Caco-2 (cell line): ENCODE results near the gene NOS3. TPM values are rescaled to one million over a fixed set of nuclear protein-coding genes. Genes with fewer than 3 reads are reported as not detected.

Experiments used
- BruUV-seq: library from RNA; stranded (reverse); fragments of 400-500 nt; replicated peaks from 2 replicates; lab custom pipeline; 2021; lab: Mats Ljungman, UMichigan
- CTCF ChIA-PET: fragments of 300-600 bp; sonication (Branson Sonifier 250); formaldehyde crosslinking; loops from one replicate; lab custom pipeline; 2022; ENCODE audit warnings: antibody characterized with exemption; lab: Charles Lee
- POLR2A ChIA-PET: fragments of 300-600 bp; sonication (Branson Sonifier 250); formaldehyde crosslinking; loops from one replicate; lab custom pipeline; 2022; ENCODE audit warnings: antibody characterized with exemption; lab: Charles Lee
- DNase-seq, 2 experiments: peaks; one replicate each; pipeline versions ENCODE4 v3.0.0 to v3.0.0-alpha.2; 2020 to 2022
- H3K27me3 ChIP-seq: replicated peaks from 2 replicates; pipeline ENCODE4 v1.6.0; 2011; ENCODE audit warnings: low read length; ENCODE audit not compliant: control insufficient read depth, insufficient read depth
- H3K36me3 ChIP-seq: 2 replicates; pipeline ENCODE4 v1.5.1; 2011; ENCODE audit warnings: low read length; ENCODE audit not compliant: control insufficient read depth, insufficient read depth
- H3K4me1 ChIP-seq: fragments of 250-450 bp; sonication (Bioruptor Pico); 2 replicates; pipeline ENCODE4 v1.5.1; 2020; ENCODE audit warnings: mild to moderate bottlenecking
- H3K4me3 ChIP-seq: 2 replicates; pipeline ENCODE4 v1.5.1; 2011; ENCODE audit warnings: low read depth, mild to moderate bottlenecking, control low read depth, low read length
- H3K9me3 ChIP-seq: fragments of 250-450 bp; sonication (Bioruptor Pico); 2 replicates; pipeline ENCODE4 v1.5.1; 2020; ENCODE audit warnings: mild to moderate bottlenecking, moderate library complexity
- H3K27ac Mint-ChIP-seq: one replicate; pipeline ENCODE4 v1.8.0; 2022; ENCODE audit warnings: mixed read lengths; ENCODE audit not compliant: unreplicated experiment
- H3K27me3 Mint-ChIP-seq: one replicate; pipeline ENCODE4 v1.8.0; 2022; ENCODE audit warnings: mixed read lengths; ENCODE audit not compliant: insufficient read depth, unreplicated experiment
- H3K36me3 Mint-ChIP-seq: one replicate; pipeline ENCODE4 v1.8.0; 2022; ENCODE audit warnings: mild to moderate bottlenecking, mixed read lengths; ENCODE audit not compliant: insufficient read depth, unreplicated experiment
- H3K4me1 Mint-ChIP-seq: one replicate; pipeline ENCODE4 v1.8.0; 2022; ENCODE audit warnings: low read depth, mixed read lengths; ENCODE audit not compliant: unreplicated experiment
- H3K4me3 Mint-ChIP-seq: one replicate; pipeline ENCODE4 v1.8.0; 2022; ENCODE audit warnings: mild to moderate bottlenecking, moderate library complexity, mixed read lengths; ENCODE audit not compliant: unreplicated experiment
- H3K9me3 Mint-ChIP-seq: one replicate; pipeline ENCODE4 v1.8.0; 2022; ENCODE audit warnings: mixed read lengths; ENCODE audit not compliant: unreplicated experiment
- intact Hi-C: fragments of 100-400 bp; cut with micrococcal nuclease; formaldehyde crosslinking; loops from one replicate; pipeline ENCODE4 v1.10.0; 2022; ENCODE audit not compliant: unreplicated experiment
- total RNA-seq: library from RNA; stranded (reverse); gene quantifications from 2 replicates; pipeline ENCODE4 v1.2.3, GENCODE V29; 2022
- TF ChIP-seq, protein P1 (sequence below), 2 experiments: fragments of 200-600 bp in 1 of 2; IDR thresholded peaks; 1 replicate in 1 of 2; 2 replicates in 1 of 2; pipeline versions ENCODE4 v1.5.1 to v1.8.0; 2011 to 2022; ENCODE audit warnings: antibody characterized with exemption in 1 of 2, control low read depth in 1 of 2, inconsistent platforms in 1 of 2, low read depth in 1 of 2, low read length in 1 of 2, mild to moderate bottlenecking in 1 of 2, moderate library complexity in 1 of 2; ENCODE audit not compliant: insufficient read depth in 1 of 2, severe bottlenecking in 1 of 2, unreplicated experiment in 1 of 2

The NOS3 gene
- total RNA-seq, 1 experiment from 2014 or later: 1.1 TPM

DNA sequence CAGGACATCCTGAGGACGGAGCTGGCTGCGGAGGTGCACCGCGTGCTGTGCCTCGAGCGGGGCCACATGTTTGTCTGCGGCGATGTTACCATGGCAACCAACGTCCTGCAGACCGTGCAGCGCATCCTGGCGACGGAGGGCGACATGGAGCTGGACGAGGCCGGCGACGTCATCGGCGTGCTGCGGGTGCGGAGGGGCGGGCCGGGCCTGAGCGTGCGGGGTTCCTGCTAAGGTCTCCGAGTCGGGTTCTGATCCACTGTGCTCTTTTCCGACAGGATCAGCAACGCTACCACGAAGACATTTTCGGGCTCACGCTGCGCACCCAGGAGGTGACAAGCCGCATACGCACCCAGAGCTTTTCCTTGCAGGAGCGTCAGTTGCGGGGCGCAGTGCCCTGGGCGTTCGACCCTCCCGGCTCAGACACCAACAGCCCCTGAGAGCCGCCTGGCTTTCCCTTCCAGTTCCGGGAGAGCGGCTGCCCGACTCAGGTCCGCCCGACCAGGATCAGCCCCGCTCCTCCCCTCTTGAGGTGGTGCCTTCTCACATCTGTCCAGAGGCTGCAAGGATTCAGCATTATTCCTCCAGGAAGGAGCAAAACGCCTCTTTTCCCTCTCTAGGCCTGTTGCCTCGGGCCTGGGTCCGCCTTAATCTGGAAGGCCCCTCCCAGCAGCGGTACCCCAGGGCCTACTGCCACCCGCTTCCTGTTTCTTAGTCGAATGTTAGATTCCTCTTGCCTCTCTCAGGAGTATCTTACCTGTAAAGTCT is 23.1 kb downstream of the NOS3 start:
- H3K4me3 Mint-ChIP-seq: peak overlapping the region; percentile 61
- POLR2A ChIA-PET: no interaction called here
- intact Hi-C loops: loop anchor here (1.0 to 5.0 kb wide), 2 partner anchors 14 to 98 kb away; partner anchors contain the start of gene ABCB8

DNA sequence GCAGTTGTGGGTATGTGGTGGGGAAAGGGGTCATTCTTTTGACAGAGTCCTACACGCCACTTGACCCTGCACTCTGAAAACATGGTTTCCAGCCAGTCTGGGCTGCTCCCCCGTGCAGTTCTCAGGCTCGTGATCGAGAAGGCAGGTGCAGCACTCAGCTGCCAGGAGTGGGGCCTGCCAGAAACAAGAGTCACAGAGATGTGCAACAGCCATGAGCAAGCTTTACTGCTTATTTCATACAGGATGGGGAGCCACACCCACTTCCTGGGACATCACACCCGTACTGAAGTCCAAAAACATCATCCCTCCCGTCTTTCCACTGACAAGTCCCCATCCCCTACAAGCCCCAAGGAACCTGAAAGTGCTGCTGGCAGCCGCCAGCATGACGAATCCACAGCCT is 24.1 kb downstream of the NOS3 start:
- TF ChIP-seq, protein P1, sequence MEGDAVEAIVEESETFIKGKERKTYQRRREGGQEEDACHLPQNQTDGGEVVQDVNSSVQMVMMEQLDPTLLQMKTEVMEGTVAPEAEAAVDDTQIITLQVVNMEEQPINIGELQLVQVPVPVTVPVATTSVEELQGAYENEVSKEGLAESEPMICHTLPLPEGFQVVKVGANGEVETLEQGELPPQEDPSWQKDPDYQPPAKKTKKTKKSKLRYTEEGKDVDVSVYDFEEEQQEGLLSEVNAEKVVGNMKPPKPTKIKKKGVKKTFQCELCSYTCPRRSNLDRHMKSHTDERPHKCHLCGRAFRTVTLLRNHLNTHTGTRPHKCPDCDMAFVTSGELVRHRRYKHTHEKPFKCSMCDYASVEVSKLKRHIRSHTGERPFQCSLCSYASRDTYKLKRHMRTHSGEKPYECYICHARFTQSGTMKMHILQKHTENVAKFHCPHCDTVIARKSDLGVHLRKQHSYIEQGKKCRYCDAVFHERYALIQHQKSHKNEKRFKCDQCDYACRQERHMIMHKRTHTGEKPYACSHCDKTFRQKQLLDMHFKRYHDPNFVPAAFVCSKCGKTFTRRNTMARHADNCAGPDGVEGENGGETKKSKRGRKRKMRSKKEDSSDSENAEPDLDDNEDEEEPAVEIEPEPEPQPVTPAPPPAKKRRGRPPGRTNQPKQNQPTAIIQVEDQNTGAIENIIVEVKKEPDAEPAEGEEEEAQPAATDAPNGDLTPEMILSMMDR (IDR thresholded peaks at IDR 0.05; ENCODE audit: insufficient read depth in 1 of 2, low read depth in 1 of 2, low read length in 1 of 2, severe bottlenecking in 1 of 2, unreplicated experiment in 1 of 2): no peak
- H3K36me3 Mint-ChIP-seq: no peaks in the 10 kb centered on the region
- H3K36me3 ChIP-seq: no peaks in the 10 kb centered on the region
- POLR2A ChIA-PET: no interaction called here
- peaks cover 4% of the 10 kb centered on the region for H3K27me3 Mint-ChIP-seq
- H3K4me3 Mint-ChIP-seq: no peak overlapping the region
- H3K9me3 ChIP-seq: no peaks in the 10 kb centered on the region
- CTCF ChIA-PET: interaction anchor here (0.6 to 1.0 kb wide), 3 partner anchors 48 to 52 kb away, joined by 5 to 6 read pairs (median 5); no protein-coding TSS in a partner anchor
- intact Hi-C loops: loop anchor here (5.0 kb wide), 1 partner anchor 97 kb away; no protein-coding TSS in a partner anchor
- H3K4me3 ChIP-seq: no peak overlapping the region
- no peak overlapping the region for H3K27ac Mint-ChIP-seq
- peaks cover 10% of the 10 kb centered on the region for H3K4me1 Mint-ChIP-seq
- H3K27me3 ChIP-seq: no peaks in the 10 kb centered on the region
- no TSS peak for BruUV-seq
- peaks cover 38% of the 10 kb centered on the region for H3K4me1 ChIP-seq
- no peaks in the 10 kb centered on the region for H3K9me3 Mint-ChIP-seq
- no peak for DNase-seq

More for the DNA sequence above, 23.1 kb downstream of the NOS3 start:
- H3K27me3 Mint-ChIP-seq: no peaks in the 10 kb centered on the region
- Histone ChIP-seq H3K4me1 (peaks cover 31% of the 10 kb centered on the region), H3K4me3 (no peak overlapping the region), H3K36me3 (no peaks in the 10 kb centered on the region), H3K9me3 (no peaks in the 10 kb centered on the region), H3K27me3 (no peaks in the 10 kb centered on the region)
- peak overlapping the region; percentile 66 for H3K27ac Mint-ChIP-seq
- no TSS peak for BruUV-seq
- CTCF ChIA-PET: interaction anchor here (1.0 kb wide), 1 partner anchor 49 kb away, joined by 6 read pairs; no protein-coding TSS in a partner anchor
- peak in 1 of 2 experiments; percentile 64 for DNase-seq
- peaks cover 10% of the 10 kb centered on the region for H3K4me1 Mint-ChIP-seq
- H3K9me3 Mint-ChIP-seq: no peaks in the 10 kb centered on the region
- TF ChIP-seq, protein P1 (IDR thresholded peaks at IDR 0.05; ENCODE audit: insufficient read depth in 1 of 2, low read depth in 1 of 2, low read length in 1 of 2, severe bottlenecking in 1 of 2, unreplicated experiment in 1 of 2): no peak
- H3K36me3 Mint-ChIP-seq: no peaks in the 10 kb centered on the region

DNA sequence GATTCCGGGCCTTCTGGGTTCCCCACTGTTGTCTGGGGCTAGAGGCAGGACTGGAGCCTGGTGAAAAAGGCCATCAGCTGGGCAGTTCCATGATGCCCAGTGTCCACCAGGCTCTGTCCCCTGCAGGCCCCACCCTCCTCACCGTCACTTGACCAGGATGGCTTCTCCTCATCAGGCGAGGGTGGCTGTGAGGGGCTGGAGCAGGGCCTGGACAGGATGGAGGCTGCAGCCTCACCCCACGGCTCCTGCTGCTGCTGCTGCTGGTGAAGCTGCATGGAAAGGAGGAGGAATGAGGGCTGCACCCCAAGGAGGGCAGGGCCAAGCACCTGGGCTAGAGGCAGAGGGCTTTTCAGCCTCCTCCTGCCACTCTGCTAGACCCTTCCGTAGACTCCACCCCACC is 25.1 kb downstream of the NOS3 start:
- Mint-ChIP-seq H3K4me3 (no peak overlapping the region), H3K36me3 (no peaks in the 10 kb centered on the region), H3K9me3 (no peaks in the 10 kb centered on the region), H3K27me3 (peaks cover 4% of the 10 kb centered on the region), H3K27ac (no peak overlapping the region), H3K4me1 (peaks cover 19% of the 10 kb centered on the region)
- intact Hi-C loops: no loop called here
- Histone ChIP-seq H3K9me3 (no peaks in the 10 kb centered on the region), H3K4me1 (peaks cover 40% of the 10 kb centered on the region), H3K4me3 (no peak overlapping the region), H3K27me3 (no peaks in the 10 kb centered on the region), H3K36me3 (no peaks in the 10 kb centered on the region)
- no TSS peak for BruUV-seq
- TF ChIP-seq, protein P1 (IDR thresholded peaks at IDR 0.05; ENCODE audit: insufficient read depth in 1 of 2, low read depth in 1 of 2, low read length in 1 of 2, severe bottlenecking in 1 of 2, unreplicated experiment in 1 of 2): no peak
- POLR2A ChIA-PET: no interaction called here
- CTCF ChIA-PET: no interaction called here
- DNase-seq: no peak
